ENCODE measurements around the gene RAD51C. TPM values are rescaled to one million over a fixed set of nuclear protein-coding genes. Genes with fewer than 3 reads are reported as not detected.

RAD51C gene
- total RNA-seq, 1 donor from 2014 or later = 48.7 TPM

GRCh38 chr17:58691701-58692238 lies 632 bp upstream of the RAD51C start, which contains the start of gene TEX14:
TSS of gene TEX14 (minus strand) at chr17:58692045. CDS start at chr17:58652001, 40,044 bp downstream.
- no peaks in the 10 kb centered on the region for H3K9me3 Mint-ChIP-seq
- peaks cover 25% of the 10 kb centered on the region for H3K4me1 Mint-ChIP-seq
- DNase-seq (ENCODE audit: low read depth, low spot score) = no peak
- H3K4me3 Mint-ChIP-seq = peak within 1 kb of the TSS; percentile 88
- no peaks in the 10 kb centered on the region for H3K36me3 Mint-ChIP-seq (ENCODE audit: low read depth)
- TF ChIP-seq, protein P1, sequence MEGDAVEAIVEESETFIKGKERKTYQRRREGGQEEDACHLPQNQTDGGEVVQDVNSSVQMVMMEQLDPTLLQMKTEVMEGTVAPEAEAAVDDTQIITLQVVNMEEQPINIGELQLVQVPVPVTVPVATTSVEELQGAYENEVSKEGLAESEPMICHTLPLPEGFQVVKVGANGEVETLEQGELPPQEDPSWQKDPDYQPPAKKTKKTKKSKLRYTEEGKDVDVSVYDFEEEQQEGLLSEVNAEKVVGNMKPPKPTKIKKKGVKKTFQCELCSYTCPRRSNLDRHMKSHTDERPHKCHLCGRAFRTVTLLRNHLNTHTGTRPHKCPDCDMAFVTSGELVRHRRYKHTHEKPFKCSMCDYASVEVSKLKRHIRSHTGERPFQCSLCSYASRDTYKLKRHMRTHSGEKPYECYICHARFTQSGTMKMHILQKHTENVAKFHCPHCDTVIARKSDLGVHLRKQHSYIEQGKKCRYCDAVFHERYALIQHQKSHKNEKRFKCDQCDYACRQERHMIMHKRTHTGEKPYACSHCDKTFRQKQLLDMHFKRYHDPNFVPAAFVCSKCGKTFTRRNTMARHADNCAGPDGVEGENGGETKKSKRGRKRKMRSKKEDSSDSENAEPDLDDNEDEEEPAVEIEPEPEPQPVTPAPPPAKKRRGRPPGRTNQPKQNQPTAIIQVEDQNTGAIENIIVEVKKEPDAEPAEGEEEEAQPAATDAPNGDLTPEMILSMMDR (conservative IDR thresholded peaks at IDR 0.05) = no peak
- no peaks in the 10 kb centered on the region for H3K27me3 Mint-ChIP-seq (ENCODE audit: low read depth)
- peak within 1 kb of the TSS; percentile 92 for H3K27ac Mint-ChIP-seq (ENCODE audit: unreplicated experiment)

- Mint-ChIP-seq H3K27me3 (ENCODE audit: low read depth) (no peaks in the 10 kb centered on the region), H3K27ac (ENCODE audit: unreplicated experiment) (peak overlapping the region; percentile 92), H3K36me3 (ENCODE audit: low read depth) (no peaks in the 10 kb centered on the region), H3K9me3 (no peaks in the 10 kb centered on the region), H3K4me1 (peaks cover 25% of the 10 kb centered on the region), H3K4me3 (peak overlapping the region; percentile 88)
- TF ChIP-seq, protein P1 (conservative IDR thresholded peaks at IDR 0.05) = no peak
- no peak for DNase-seq (ENCODE audit: low read depth, low spot score)
Measured at GRCh38 chr17:58693208-58693607, 806 bp downstream of the RAD51C start.

DNA sequence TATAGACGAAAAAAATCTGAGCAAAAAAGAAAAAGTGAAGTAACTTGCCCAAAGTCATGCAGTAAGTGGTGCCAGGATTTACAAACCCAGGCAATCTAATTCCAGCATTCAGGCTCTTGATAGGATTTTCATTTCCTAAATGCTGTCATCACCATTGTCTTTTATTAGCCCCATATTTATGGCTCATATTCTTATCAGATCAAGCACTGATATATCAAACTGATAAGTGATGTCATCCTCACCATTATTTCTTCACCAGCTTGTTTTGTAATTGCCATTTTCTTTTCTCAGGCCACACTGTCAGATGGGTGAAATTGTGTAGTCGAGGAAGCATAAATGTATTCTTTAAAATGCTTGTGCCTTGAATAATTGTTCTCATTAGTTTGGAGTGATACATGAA lies 1.3 kb downstream of the RAD51C start:
- TF ChIP-seq, protein P1 (conservative IDR thresholded peaks at IDR 0.05) = no peak
- Mint-ChIP-seq H3K4me3 (peak overlapping the region; percentile 31), H3K27ac (ENCODE audit: unreplicated experiment) (no peak overlapping the region), H3K27me3 (ENCODE audit: low read depth) (no peaks in the 10 kb centered on the region), H3K9me3 (no peaks in the 10 kb centered on the region), H3K36me3 (ENCODE audit: low read depth) (no peaks in the 10 kb centered on the region), H3K4me1 (peaks cover 25% of the 10 kb centered on the region)
- no peak for DNase-seq (ENCODE audit: low read depth, low spot score)

DNA sequence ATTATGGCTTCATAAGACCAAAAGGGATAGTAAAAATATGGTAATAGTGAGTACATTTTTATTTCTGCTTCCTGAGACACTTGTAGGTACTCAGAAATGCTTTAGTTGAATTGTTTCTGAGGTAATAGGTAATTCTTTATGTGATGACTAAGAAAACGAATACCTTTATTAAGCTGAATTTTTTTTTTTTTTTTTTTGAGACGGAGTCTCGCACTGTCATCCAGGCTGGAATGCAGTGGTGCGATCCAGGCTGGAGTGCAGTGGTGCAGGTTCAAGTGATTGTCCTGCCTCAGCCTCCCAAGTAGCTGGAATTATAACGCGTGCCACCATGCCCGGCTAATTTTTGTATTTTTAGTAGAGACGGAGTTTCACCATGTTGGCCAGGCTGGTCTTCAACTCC lies 1.9 kb downstream of the RAD51C start:
- Mint-ChIP-seq H3K27me3 (ENCODE audit: low read depth) (no peaks in the 10 kb centered on the region), H3K4me1 (peaks cover 25% of the 10 kb centered on the region), H3K9me3 (no peaks in the 10 kb centered on the region), H3K36me3 (ENCODE audit: low read depth) (peaks cover under 1% of the 10 kb centered on the region), H3K4me3 (no peak overlapping the region), H3K27ac (ENCODE audit: unreplicated experiment) (no peak overlapping the region)
- TF ChIP-seq, protein P1 (conservative IDR thresholded peaks at IDR 0.05) = no peak
- no peak for DNase-seq (ENCODE audit: low read depth, low spot score)

- Mint-ChIP-seq H3K9me3 (no peaks in the 10 kb centered on the region), H3K27ac (ENCODE audit: unreplicated experiment) (no peak overlapping the region), H3K36me3 (ENCODE audit: low read depth) (peaks cover 4% of the 10 kb centered on the region), H3K27me3 (ENCODE audit: low read depth) (no peaks in the 10 kb centered on the region), H3K4me3 (peak overlapping the region; percentile 62), H3K4me1 (peaks cover 25% of the 10 kb centered on the region)
- TF ChIP-seq, protein P1 (conservative IDR thresholded peaks at IDR 0.05) = no peak
- DNase-seq (ENCODE audit: low read depth, low spot score) = no peak
Measured at GRCh38 chr17:58694826-58695225, 2.4 kb downstream of the RAD51C start.

All from neural crest cell (in vitro differentiated cells).